ENCODE results near the gene SCARB1.

Gene SCARB1

DNA sequence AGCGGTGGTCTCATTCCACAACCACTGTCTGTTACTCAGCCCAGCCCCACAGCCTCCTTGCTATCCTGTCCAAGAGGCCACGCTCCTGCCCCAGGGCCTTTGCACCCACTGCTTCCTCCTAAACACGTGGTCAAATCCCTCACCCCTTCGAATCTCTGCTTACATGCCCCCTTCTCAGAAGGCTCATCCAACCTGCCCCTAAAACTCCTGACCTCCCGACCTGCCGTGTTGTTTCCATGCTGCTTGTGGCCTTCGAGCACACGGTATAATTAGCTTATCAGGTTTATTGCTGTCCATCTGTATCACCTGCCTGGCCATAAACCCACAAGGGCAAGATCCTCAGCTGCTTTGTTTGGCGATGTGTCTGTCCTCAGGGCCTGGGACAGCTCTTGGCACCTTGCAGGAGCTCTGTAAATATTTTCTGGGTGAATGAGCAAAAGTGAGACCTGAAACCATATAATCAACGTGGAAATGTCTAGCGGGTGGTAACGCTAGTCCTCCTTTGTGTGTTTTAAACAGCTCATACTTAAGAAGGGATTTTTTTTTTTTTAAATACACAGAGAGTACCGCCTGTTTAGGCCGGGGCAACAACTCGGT lies 36.0 kb downstream of the SCARB1 start:
- Histone ChIP-seq H3K36me3 (ENCODE audit: insufficient read depth, low read length) (no peaks in the 10 kb centered on the region), H3K79me2 (ENCODE audit: insufficient read depth, low read length) (no peaks in the 10 kb centered on the region), H4K20me1 (ENCODE audit: insufficient read depth, low read length) (no peaks in the 10 kb centered on the region; the same call in 1 of the 2 replicates), H3K9me3 (ENCODE audit: insufficient read depth, low read length, severe bottlenecking) (peaks cover 3% of the 10 kb centered on the region), H3K4me3 (ENCODE audit: low read depth in 1 of 2, low read length in 2 of 2) (no peak overlapping the region), H3K4me2 (ENCODE audit: insufficient read depth, low read length) (no peak overlapping the region), H3K4me1 (ENCODE audit: insufficient read depth, low read length) (no peaks in the 10 kb centered on the region), H2AFZ (ENCODE audit: low read depth, low read length) (no peak overlapping the region), H3K27ac (ENCODE audit: low read length) (no peak overlapping the region), H3K27me3 (ENCODE audit: insufficient read depth, low read length, poor library complexity) (no peaks in the 10 kb centered on the region), H3K9ac (ENCODE audit: low read depth, low read length) (no peak overlapping the region)
- TF ChIP-seq, protein P1, sequence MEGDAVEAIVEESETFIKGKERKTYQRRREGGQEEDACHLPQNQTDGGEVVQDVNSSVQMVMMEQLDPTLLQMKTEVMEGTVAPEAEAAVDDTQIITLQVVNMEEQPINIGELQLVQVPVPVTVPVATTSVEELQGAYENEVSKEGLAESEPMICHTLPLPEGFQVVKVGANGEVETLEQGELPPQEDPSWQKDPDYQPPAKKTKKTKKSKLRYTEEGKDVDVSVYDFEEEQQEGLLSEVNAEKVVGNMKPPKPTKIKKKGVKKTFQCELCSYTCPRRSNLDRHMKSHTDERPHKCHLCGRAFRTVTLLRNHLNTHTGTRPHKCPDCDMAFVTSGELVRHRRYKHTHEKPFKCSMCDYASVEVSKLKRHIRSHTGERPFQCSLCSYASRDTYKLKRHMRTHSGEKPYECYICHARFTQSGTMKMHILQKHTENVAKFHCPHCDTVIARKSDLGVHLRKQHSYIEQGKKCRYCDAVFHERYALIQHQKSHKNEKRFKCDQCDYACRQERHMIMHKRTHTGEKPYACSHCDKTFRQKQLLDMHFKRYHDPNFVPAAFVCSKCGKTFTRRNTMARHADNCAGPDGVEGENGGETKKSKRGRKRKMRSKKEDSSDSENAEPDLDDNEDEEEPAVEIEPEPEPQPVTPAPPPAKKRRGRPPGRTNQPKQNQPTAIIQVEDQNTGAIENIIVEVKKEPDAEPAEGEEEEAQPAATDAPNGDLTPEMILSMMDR (IDR thresholded peaks at IDR 0.05; ENCODE audit: borderline replicate concordance, extremely low read depth, low read length, poor library complexity, severe bottlenecking) = no peak
- no peak for TF ChIP-seq EZH2 (IDR thresholded peaks at IDR 0.05; ENCODE audit: borderline replicate concordance, low read depth, low read length, severe bottlenecking)
- no peak for DNase-seq
- no peak for ATAC-seq (ENCODE audit: insufficient read depth, low read depth)

DNA sequence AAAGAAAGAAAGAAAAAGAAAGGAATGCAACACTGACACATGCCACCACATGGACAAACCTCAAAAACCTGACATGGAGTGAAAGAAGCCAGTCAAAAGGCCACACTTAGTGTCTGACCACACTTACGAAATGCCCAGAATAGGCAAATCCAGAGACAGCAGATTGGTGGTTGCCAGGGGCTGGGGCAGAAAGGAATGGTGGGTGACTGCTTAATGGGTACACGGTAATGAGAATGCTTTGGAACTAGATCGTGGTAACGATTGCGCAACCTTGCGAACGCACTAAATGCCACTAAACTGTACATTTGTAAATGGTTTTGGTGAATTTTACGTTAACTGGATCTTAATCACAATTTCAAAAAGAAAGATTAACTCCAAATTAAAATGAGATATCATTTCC lies 39.5 kb downstream of the SCARB1 start:
- Histone ChIP-seq H3K4me1 (ENCODE audit: insufficient read depth, low read length) (no peaks in the 10 kb centered on the region), H3K9me3 (ENCODE audit: insufficient read depth, low read length, severe bottlenecking) (no peaks in the 10 kb centered on the region), H4K20me1 (ENCODE audit: insufficient read depth, low read length) (peaks cover 7% of the 10 kb centered on the region; the same call in 1 of the 2 replicates), H3K36me3 (ENCODE audit: insufficient read depth, low read length) (no peaks in the 10 kb centered on the region), H3K27me3 (ENCODE audit: insufficient read depth, low read length, poor library complexity) (no peaks in the 10 kb centered on the region), H3K79me2 (ENCODE audit: insufficient read depth, low read length) (peaks cover 3% of the 10 kb centered on the region; the same call in 1 of the 2 replicates), H3K27ac (ENCODE audit: low read length) (no peak overlapping the region), H3K9ac (ENCODE audit: low read depth, low read length) (no peak overlapping the region), H3K4me2 (ENCODE audit: insufficient read depth, low read length) (no peak overlapping the region), H3K4me3 (ENCODE audit: low read depth in 1 of 2, low read length in 2 of 2) (no peak overlapping the region), H2AFZ (ENCODE audit: low read depth, low read length) (no peak overlapping the region)
- no peak for TF ChIP-seq EZH2 (IDR thresholded peaks at IDR 0.05; ENCODE audit: borderline replicate concordance, low read depth, low read length, severe bottlenecking)
- TF ChIP-seq, protein P1 (IDR thresholded peaks at IDR 0.05; ENCODE audit: borderline replicate concordance, extremely low read depth, low read length, poor library complexity, severe bottlenecking) = no peak
- no peak for DNase-seq
- no peak for ATAC-seq (ENCODE audit: insufficient read depth, low read depth)

DNA sequence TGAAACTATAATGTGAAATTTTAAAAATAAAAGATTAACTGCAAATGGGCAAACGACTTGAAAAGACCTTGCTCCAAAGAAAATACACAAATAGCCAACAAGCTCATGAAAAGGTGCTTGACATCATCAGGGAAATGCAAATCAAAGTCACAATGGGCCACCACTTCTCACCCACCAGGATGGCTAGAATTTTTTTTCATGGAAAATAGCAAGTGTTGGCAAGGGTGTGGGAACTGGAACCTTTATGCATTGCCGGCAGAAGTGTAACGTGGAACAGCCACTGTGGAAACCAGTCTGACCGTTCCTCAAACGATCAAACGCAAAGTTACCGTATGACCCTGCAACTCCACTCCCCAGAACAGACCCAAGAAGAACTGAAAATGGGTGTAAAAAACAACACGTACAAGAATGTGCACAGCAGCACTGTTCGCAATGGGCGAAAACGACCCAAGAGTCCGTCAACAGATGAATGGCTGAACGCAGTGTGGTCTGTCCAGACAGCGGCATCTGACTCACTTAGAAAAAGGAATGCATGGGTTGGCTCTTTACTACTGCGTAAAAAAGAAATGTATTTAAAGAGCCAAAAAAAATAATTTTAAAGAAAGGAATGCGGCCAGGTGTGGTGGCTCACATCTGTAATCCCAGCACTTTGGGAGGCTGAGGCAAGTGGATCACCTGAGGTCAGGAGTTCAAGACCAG lies 40.2 kb downstream of the SCARB1 start:
- Histone ChIP-seq H3K9ac (ENCODE audit: low read depth, low read length) (no peak overlapping the region), H3K27ac (ENCODE audit: low read length) (no peak overlapping the region), H3K79me2 (ENCODE audit: insufficient read depth, low read length) (peaks cover 3% of the 10 kb centered on the region; the same call in 1 of the 2 replicates), H3K4me3 (ENCODE audit: low read depth in 1 of 2, low read length in 2 of 2) (no peak overlapping the region), H3K36me3 (ENCODE audit: insufficient read depth, low read length) (no peaks in the 10 kb centered on the region), H4K20me1 (ENCODE audit: insufficient read depth, low read length) (peaks cover 10% of the 10 kb centered on the region; the same call in 1 of the 2 replicates), H3K4me1 (ENCODE audit: insufficient read depth, low read length) (no peaks in the 10 kb centered on the region), H3K9me3 (ENCODE audit: insufficient read depth, low read length, severe bottlenecking) (no peaks in the 10 kb centered on the region), H3K27me3 (ENCODE audit: insufficient read depth, low read length, poor library complexity) (no peaks in the 10 kb centered on the region), H3K4me2 (ENCODE audit: insufficient read depth, low read length) (no peak overlapping the region), H2AFZ (ENCODE audit: low read depth, low read length) (no peak overlapping the region)
- ATAC-seq (ENCODE audit: insufficient read depth, low read depth) = no peak
- DNase-seq = no peak
- TF ChIP-seq, protein P1 (IDR thresholded peaks at IDR 0.05; ENCODE audit: borderline replicate concordance, extremely low read depth, low read length, poor library complexity, severe bottlenecking) = no peak
- no peak for TF ChIP-seq EZH2 (IDR thresholded peaks at IDR 0.05; ENCODE audit: borderline replicate concordance, low read depth, low read length, severe bottlenecking)

Data from DND-41 (cell line).